ENCODE measurements around the gene LDAF1. TPM values are rescaled to one million over a fixed set of nuclear protein-coding genes. Genes with fewer than 3 reads are reported as not detected.
"Not testable (repeated sequence)": the region's sequence is repeated elsewhere in the genome, so short reads cannot be mapped to it uniquely, and the experiment has no call there.

Gene LDAF1
- total and polyA plus RNA-seq, 10 of the 15 experiments (the other 5 are each of a cell fraction or from before 2014, with no cell fraction given) = 4.6 to 21.4 (median 6.6) TPM

DNA sequence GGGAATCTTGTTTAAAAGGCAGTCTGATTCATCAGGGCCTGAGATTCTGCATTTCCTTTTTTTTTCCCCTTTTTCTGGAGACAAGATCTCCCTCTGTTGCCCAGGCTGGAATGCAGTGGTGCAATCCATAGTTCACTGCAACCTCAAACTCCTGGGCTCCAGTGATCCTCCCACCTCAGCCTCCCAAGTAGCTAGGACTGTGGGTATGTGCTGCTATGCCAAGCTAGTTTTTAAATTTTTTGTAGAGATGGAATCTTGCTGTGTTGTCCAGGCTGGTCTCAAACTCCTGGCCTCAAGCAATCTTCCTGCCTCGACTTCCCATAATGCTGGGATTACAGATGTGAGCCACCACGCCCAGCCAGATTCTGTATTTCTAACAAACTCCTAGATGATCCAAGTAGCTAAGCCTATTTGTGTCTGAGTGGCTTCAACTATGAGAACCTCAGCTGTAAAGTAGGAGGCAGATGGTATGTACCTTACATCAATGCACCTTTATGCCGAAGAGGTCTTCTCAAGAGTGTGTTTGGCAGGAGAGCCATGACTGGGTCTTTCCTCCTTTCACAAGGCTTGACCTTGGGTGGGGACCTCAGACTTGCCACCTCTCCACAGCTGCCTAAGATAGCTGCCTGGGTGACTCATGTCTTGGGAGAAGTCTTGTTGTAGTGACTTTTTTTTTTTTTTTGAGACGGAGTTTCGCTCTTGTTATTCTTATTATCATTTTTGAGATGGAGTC lies 10.9 kb downstream of the LDAF1 start:
- H3K9me3 ChIP-seq (replicated peaks; ENCODE audit: control insufficient read depth, insufficient read depth, low read length) = no peaks in the 10 kb centered on the region
- H2AFZ ChIP-seq (ENCODE audit: control insufficient read depth, low read depth, low read length) = no peak overlapping the region
- ChIA-PET SMC1A (ENCODE audit: uncharacterized antibody, unreplicated experiment) (interaction anchor here (0.9 to 1.2 kb wide), 3 partner anchors 16 to 1514 kb away, joined by 3 read pairs; no protein-coding TSS in a partner anchor), RAD21 (ENCODE audit: unreplicated experiment) (interaction anchor here (2.0 kb wide), 1 partner anchor 10 kb away, joined by 7 read pairs; no protein-coding TSS in a partner anchor), CTCF (interaction anchor here (0.6 to 2.3 kb wide), 4 partner anchors 9 to 20 kb away, joined by 3 to 9 read pairs (median 3); no protein-coding TSS in a partner anchor), POLR2A (interaction anchor here (0.6 to 1.3 kb wide), 2 partner anchors 12 to 104 kb away, joined by 3 read pairs; partner anchors contain the start of gene LDAF1)
- no peaks in the 10 kb centered on the region for H3K4me1 ChIP-seq (ENCODE audit: control insufficient read depth, insufficient read depth, low read length)
- no TSS peak for BruUV-seq (replicated peaks)
- no peaks in the 10 kb centered on the region for H3K27me3 ChIP-seq (replicated peaks in 1 of 2; ENCODE audit: control insufficient read depth in 2 of 2, insufficient read depth in 2 of 2, low read length in 1 of 2)
- intact Hi-C loops (cut with micrococcal nuclease; ENCODE audit: unreplicated experiment) (no loop called here), in situ Hi-C loops (cut with MboI) (no loop called here)
- no peak overlapping the region for H3K4me2 ChIP-seq (ENCODE audit: control insufficient read depth, insufficient read depth)
- H3K27ac ChIP-seq (ENCODE audit: control insufficient read depth, insufficient read depth) = no peak overlapping the region
- no peak overlapping the region for H3K4me3 ChIP-seq
- no peaks in the 10 kb centered on the region for H3K79me2 ChIP-seq (ENCODE audit: control insufficient read depth, insufficient read depth, low read length)
- WGBS (ENCODE audit: insufficient coverage, insufficient replicate concordance, low lambda C conversion rate, missing lambda C conversion rate) = 84% methylated on average over 5 of the region's 5 CpGs
- no peaks in the 10 kb centered on the region for H4K20me1 ChIP-seq (ENCODE audit: control insufficient read depth, insufficient read depth)
- ATAC-seq = no peak
- peaks cover 0 to 2% of the 10 kb centered on the region in 2 experiments; a peak in 3 of 4 replicates for H3K36me3 ChIP-seq (ENCODE audit: control insufficient read depth in 2 of 2, insufficient read depth in 2 of 2, low read length in 1 of 2)
- no peak for TF ChIP-seq BACH1 (IDR thresholded peaks at IDR 0.05; ENCODE audit: borderline replicate concordance)
- no peak for TF ChIP-seq CHD2 (IDR thresholded peaks at IDR 0.05; ENCODE audit: borderline replicate concordance, low read depth, low read length)
- TF ChIP-seq CREM (IDR thresholded peaks at IDR 0.05; ENCODE audit: low read depth) = no peak
- TF ChIP-seq SREBF1 (IDR thresholded peaks at IDR 0.05; ENCODE audit: low read length) = no peak
- TF ChIP-seq CBX5 (IDR thresholded peaks at IDR 0.05; ENCODE audit: low read depth) = no peak
- no peak for TF ChIP-seq CEBPB (IDR thresholded peaks at IDR 0.05; ENCODE audit: borderline replicate concordance in 1 of 2, low read depth in 2 of 2, low read length in 2 of 2)
- no peak for TF ChIP-seq HDAC6 (IDR thresholded peaks at IDR 0.05; ENCODE audit: unreplicated experiment)
- TF ChIP-seq ZNF217 (IDR thresholded peaks at IDR 0.05) = no peak
- TF ChIP-seq CHD4 (IDR thresholded peaks at IDR 0.05) = no peak
- TF ChIP-seq KAT2A (conservative IDR thresholded peaks at IDR 0.05; ENCODE audit: control insufficient read depth, low read depth, low read length) = no peak
- no peak for TF ChIP-seq MEF2A (IDR thresholded peaks at IDR 0.05; ENCODE audit: insufficient read depth, low read depth, low read length)
- no peak for TF ChIP-seq KLF5 (IDR thresholded peaks at IDR 0.05; ENCODE audit: partially characterized antibody)
- no peak for TF ChIP-seq LARP7 (IDR thresholded peaks at IDR 0.05)
- TF ChIP-seq NFYB (IDR thresholded peaks at IDR 0.05; ENCODE audit: insufficient read depth, low read depth, low read length) = no peak
- no peak for TF ChIP-seq SIN3A (IDR thresholded peaks at IDR 0.05; ENCODE audit: low read depth, low read length)
- no peak for FAIRE-seq
- DNase-seq (ENCODE audit: low read depth, low spot score) = no peak
- no peak overlapping the region for H3K9ac ChIP-seq (ENCODE audit: control insufficient read depth, insufficient read depth, low read length)

DNA sequence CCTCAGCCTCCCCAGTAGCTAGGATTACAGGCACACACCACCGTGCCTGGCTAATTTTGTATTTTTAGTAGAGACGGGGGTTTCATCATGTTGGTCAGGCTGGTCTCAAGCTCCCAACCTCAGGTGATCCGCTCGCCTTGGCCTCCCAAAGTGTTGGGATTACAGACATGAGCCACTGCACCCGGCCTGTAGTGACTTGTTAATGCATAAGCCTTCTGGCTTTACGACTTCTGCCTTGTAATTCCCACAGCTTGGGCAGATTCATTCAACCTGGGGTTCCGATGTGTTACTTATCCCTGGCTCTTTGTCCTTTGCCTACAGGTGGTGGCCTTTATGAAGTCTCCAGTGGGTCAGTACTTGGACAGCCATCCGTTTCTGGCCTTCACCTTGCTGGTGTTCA lies 11.6 kb downstream of the LDAF1 start:
- ChIA-PET POLR2A (interaction anchor here (1.3 kb wide), 1 partner anchor 12 kb away, joined by 3 read pairs; the partner anchor contains the start of gene LDAF1), SMC1A (ENCODE audit: uncharacterized antibody, unreplicated experiment) (interaction anchor here (0.9 kb wide), 1 partner anchor 1513 kb away, joined by 3 read pairs; no protein-coding TSS in a partner anchor), CTCF (interaction anchor here (2.3 kb wide), 1 partner anchor 13 kb away, joined by 9 read pairs; no protein-coding TSS in a partner anchor), RAD21 (ENCODE audit: unreplicated experiment) (interaction anchor here (0.6 kb wide), 1 partner anchor 13 kb away, joined by 3 read pairs; no protein-coding TSS in a partner anchor)
- FAIRE-seq; H3K9ac ChIP-seq (ENCODE audit: control insufficient read depth, insufficient read depth, low read length); DNase-seq (ENCODE audit: low read depth, low spot score); H4K20me1 ChIP-seq (ENCODE audit: control insufficient read depth, insufficient read depth); H3K27ac ChIP-seq (ENCODE audit: control insufficient read depth, insufficient read depth); H3K4me1 ChIP-seq (ENCODE audit: control insufficient read depth, insufficient read depth, low read length); H3K9me3 ChIP-seq (replicated peaks; ENCODE audit: control insufficient read depth, insufficient read depth, low read length); H3K4me3 ChIP-seq; H2AFZ ChIP-seq (ENCODE audit: control insufficient read depth, low read depth, low read length); intact Hi-C loops (cut with micrococcal nuclease; ENCODE audit: unreplicated experiment); H3K4me2 ChIP-seq (ENCODE audit: control insufficient read depth, insufficient read depth); H3K79me2 ChIP-seq (ENCODE audit: control insufficient read depth, insufficient read depth, low read length); ATAC-seq; H3K27me3 ChIP-seq (replicated peaks in 1 of 2; ENCODE audit: control insufficient read depth in 2 of 2, insufficient read depth in 2 of 2, low read length in 1 of 2); BruUV-seq (replicated peaks); H3K36me3 ChIP-seq (ENCODE audit: control insufficient read depth in 2 of 2, insufficient read depth in 2 of 2, low read length in 1 of 2); in situ Hi-C loops (cut with MboI): not testable (repeated sequence)
- WGBS (ENCODE audit: insufficient coverage, insufficient replicate concordance, low lambda C conversion rate, missing lambda C conversion rate) = 94% methylated on average over 8 of the region's 8 CpGs
